HEK293 (cell line): Measurements from ENCODE around the gene LAMB2.

ENCODE experiments used
- BCL11B ChIP-seq: fragments of 450-650 bp; formaldehyde crosslinking; IDR thresholded peaks from 2 replicates; pipeline ENCODE4 v1.5.1; 2016; ENCODE audit warnings: low read depth, missing biosample characterization, missing genetic modification characterization
- HOXC10 ChIP-seq: sonication (generic); formaldehyde crosslinking; IDR thresholded peaks from 2 replicates; pipeline ENCODE4 v1.8.1; 2023; ENCODE audit warnings: mild to moderate bottlenecking, missing genetic modification reagents
- KLF9 ChIP-seq: fragments of 450-650 bp; formaldehyde crosslinking; IDR thresholded peaks from 2 replicates; pipeline ENCODE4 v1.5.1; 2016; ENCODE audit warnings: missing biosample characterization, missing genetic modification characterization, low read depth
- MZF1 ChIP-seq: fragments of 450-650 bp; formaldehyde crosslinking; IDR thresholded peaks from 2 replicates; pipeline ENCODE4 v1.5.1; 2017; ENCODE audit warnings: missing biosample characterization, missing genetic modification characterization, borderline replicate concordance
- SCRT1 ChIP-seq: fragments of 450-650 bp; formaldehyde crosslinking; IDR thresholded peaks from 2 replicates; pipeline ENCODE4 v1.5.1; 2016; ENCODE audit warnings: missing biosample characterization, missing genetic modification characterization, borderline replicate concordance
- SCRT2 ChIP-seq: fragments of 450-650 bp; formaldehyde crosslinking; IDR thresholded peaks from 2 replicates; pipeline ENCODE4 v1.5.1; 2016; ENCODE audit warnings: missing biosample characterization, missing genetic modification characterization
- SP7 ChIP-seq: fragments of 450-650 bp; formaldehyde crosslinking; IDR thresholded peaks from 2 replicates; pipeline ENCODE4 v1.5.1; 2016; ENCODE audit warnings: missing biosample characterization, missing genetic modification characterization
- ZNF132 ChIP-seq: fragments of 450-650 bp; formaldehyde crosslinking; IDR thresholded peaks from 2 replicates; pipeline ENCODE4 v1.5.1; 2017; ENCODE audit warnings: missing biosample characterization, missing genetic modification characterization, borderline replicate concordance
- ZNF133 ChIP-seq: fragments of 450-650 bp; formaldehyde crosslinking; IDR thresholded peaks from 2 replicates; pipeline ENCODE4 v1.5.1; 2016; ENCODE audit warnings: missing biosample characterization, missing genetic modification characterization
- ZNF174 ChIP-seq: fragments of 450-650 bp; formaldehyde crosslinking; IDR thresholded peaks from 2 replicates; pipeline ENCODE4 v1.5.0; 2017; ENCODE audit warnings: missing biosample characterization, mild to moderate bottlenecking, missing genetic modification characterization
- ZNF23 ChIP-seq: fragments of 450-650 bp; formaldehyde crosslinking; IDR thresholded peaks from 2 replicates; pipeline ENCODE4 v1.5.1; 2016; ENCODE audit warnings: missing biosample characterization, missing genetic modification characterization, borderline replicate concordance
- ZNF239 ChIP-seq: fragments of 450-650 bp; formaldehyde crosslinking; IDR thresholded peaks from 2 replicates; pipeline ENCODE4 v1.5.1; 2016; ENCODE audit warnings: missing biosample characterization, missing genetic modification characterization
- ZNF266 ChIP-seq: fragments of 450-650 bp; formaldehyde crosslinking; IDR thresholded peaks from 2 replicates; pipeline ENCODE4 v1.5.1; 2016; ENCODE audit warnings: missing biosample characterization, missing genetic modification characterization, low read depth
- ZNF521 ChIP-seq: fragments of 450-650 bp; formaldehyde crosslinking; IDR thresholded peaks from 2 replicates; pipeline ENCODE4 v1.5.1; 2017; ENCODE audit warnings: missing biosample characterization, mild to moderate bottlenecking, missing genetic modification characterization
- ZNF544 ChIP-seq: fragments of 450-650 bp; formaldehyde crosslinking; IDR thresholded peaks from 2 replicates; pipeline ENCODE4 v1.5.0; 2017; ENCODE audit warnings: missing biosample characterization, missing genetic modification characterization
- ZNF596 ChIP-seq: fragments of 450-650 bp; IDR thresholded peaks from 2 replicates; pipeline ENCODE4 v1.5.0; 2018; ENCODE audit warnings: missing biosample characterization, mild to moderate bottlenecking, missing genetic modification characterization, moderate library complexity
- ZNF658 ChIP-seq: fragments of 450-650 bp; formaldehyde crosslinking; IDR thresholded peaks from 2 replicates; pipeline ENCODE4; 2016; ENCODE audit warnings: missing biosample characterization, missing genetic modification characterization
- ZNF670 ChIP-seq: fragments of 450-650 bp; formaldehyde crosslinking; IDR thresholded peaks from 2 replicates; pipeline ENCODE4 v1.5.1; 2016; ENCODE audit warnings: missing biosample characterization, missing genetic modification characterization, low read depth
- ZNF76 ChIP-seq: fragments of 450-650 bp; formaldehyde crosslinking; IDR thresholded peaks from 2 replicates; pipeline ENCODE4; 2016; ENCODE audit warnings: low read depth, missing biosample characterization, missing genetic modification characterization, borderline replicate concordance
- ZNF768 ChIP-seq: fragments of 450-650 bp; formaldehyde crosslinking; IDR thresholded peaks from 2 replicates; pipeline ENCODE4 v1.5.1; 2018; ENCODE audit warnings: missing biosample characterization, mild to moderate bottlenecking, missing genetic modification characterization
- ZSCAN23 ChIP-seq: fragments of 450-650 bp; formaldehyde crosslinking; IDR thresholded peaks from 2 replicates; pipeline ENCODE4 v1.5.1; 2016; ENCODE audit warnings: missing biosample characterization, missing genetic modification characterization
- TF ChIP-seq, protein P1 (sequence below): fragments of 450-650 bp; formaldehyde crosslinking; IDR thresholded peaks from 2 replicates; pipeline ENCODE4 v1.5.1; 2016; ENCODE audit warnings: missing biosample characterization, missing genetic modification characterization
- TF ChIP-seq, protein P2 (sequence below): fragments of 450-650 bp; formaldehyde crosslinking; IDR thresholded peaks from 2 replicates; pipeline ENCODE4 v1.5.1; 2016; ENCODE audit warnings: missing biosample characterization, missing genetic modification characterization, borderline replicate concordance
- TF ChIP-seq, protein P3 (sequence below): fragments of 450-650 bp; formaldehyde crosslinking; IDR thresholded peaks from 2 replicates; pipeline ENCODE4 v1.5.1; 2016; ENCODE audit warnings: missing biosample characterization, missing genetic modification characterization
- TF ChIP-seq, protein P4 (sequence below): fragments of 450-650 bp; formaldehyde crosslinking; IDR thresholded peaks from 2 replicates; pipeline ENCODE4 v1.5.1; 2017; ENCODE audit warnings: missing biosample characterization, missing genetic modification characterization
- TF ChIP-seq, protein P5 (sequence below): fragments of 450-650 bp; formaldehyde crosslinking; IDR thresholded peaks from 2 replicates; pipeline ENCODE4 v1.5.1; 2016; ENCODE audit warnings: missing biosample characterization, missing genetic modification characterization
- TF ChIP-seq, protein P6 (sequence below): fragments of 450-650 bp; formaldehyde crosslinking; IDR thresholded peaks from 2 replicates; pipeline ENCODE4 v1.5.1; 2016; ENCODE audit warnings: missing biosample characterization, missing genetic modification characterization

Gene LAMB2

DNA sequence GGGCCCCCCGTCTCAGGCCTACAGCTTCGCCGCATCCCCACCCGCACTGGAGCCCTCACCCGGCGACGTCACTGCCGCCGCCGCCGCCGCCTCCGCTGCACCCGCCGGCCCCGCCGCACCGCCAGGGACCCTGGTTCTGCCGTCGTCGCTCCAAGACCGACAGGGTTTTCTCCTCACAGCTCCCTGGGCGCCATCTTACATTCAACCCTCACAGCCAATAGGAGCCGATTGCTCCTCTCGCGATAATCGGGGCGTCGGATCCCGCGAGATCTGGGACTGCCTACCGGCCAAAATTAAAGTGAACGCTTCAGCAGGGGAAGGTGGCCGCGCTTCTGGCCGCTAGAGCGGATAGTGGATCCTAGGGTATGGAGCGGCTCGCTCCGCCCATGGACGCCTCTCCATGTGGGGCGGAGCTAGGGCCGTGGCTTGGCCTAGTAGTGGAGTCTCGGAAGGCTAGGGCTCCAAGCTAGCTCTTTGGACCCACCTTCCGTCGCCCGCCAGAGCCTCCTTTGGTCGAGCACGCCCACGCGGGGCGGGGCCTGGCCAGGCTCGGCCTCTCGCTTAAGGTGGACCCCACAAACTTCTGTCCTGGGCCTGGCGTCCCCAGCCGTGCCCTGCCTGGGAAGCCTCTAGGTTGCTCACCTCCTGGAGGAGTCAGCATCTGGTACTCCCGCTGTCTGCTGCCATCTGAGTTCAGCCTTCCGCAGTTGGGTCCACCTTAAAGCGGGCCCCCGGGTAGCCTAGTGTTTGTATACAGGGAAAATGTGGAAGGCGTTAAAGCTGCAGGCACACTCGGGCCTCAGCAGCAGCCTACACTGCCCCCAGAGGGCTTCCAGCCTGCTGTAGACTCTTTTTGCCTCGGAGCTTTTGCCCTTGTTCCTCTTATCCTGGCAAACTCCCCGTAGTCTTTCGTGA, 38.7 kb downstream of the LAMB2 start, which contains the start of gene QRICH1 (continued):
- no peak for TF ChIP-seq ZNF596
- TF ChIP-seq SCRT2 (tag by site-specific recombination): no peak
- TF ChIP-seq ZNF670 (tag by site-specific recombination): no peak
- TF ChIP-seq, protein P1, sequence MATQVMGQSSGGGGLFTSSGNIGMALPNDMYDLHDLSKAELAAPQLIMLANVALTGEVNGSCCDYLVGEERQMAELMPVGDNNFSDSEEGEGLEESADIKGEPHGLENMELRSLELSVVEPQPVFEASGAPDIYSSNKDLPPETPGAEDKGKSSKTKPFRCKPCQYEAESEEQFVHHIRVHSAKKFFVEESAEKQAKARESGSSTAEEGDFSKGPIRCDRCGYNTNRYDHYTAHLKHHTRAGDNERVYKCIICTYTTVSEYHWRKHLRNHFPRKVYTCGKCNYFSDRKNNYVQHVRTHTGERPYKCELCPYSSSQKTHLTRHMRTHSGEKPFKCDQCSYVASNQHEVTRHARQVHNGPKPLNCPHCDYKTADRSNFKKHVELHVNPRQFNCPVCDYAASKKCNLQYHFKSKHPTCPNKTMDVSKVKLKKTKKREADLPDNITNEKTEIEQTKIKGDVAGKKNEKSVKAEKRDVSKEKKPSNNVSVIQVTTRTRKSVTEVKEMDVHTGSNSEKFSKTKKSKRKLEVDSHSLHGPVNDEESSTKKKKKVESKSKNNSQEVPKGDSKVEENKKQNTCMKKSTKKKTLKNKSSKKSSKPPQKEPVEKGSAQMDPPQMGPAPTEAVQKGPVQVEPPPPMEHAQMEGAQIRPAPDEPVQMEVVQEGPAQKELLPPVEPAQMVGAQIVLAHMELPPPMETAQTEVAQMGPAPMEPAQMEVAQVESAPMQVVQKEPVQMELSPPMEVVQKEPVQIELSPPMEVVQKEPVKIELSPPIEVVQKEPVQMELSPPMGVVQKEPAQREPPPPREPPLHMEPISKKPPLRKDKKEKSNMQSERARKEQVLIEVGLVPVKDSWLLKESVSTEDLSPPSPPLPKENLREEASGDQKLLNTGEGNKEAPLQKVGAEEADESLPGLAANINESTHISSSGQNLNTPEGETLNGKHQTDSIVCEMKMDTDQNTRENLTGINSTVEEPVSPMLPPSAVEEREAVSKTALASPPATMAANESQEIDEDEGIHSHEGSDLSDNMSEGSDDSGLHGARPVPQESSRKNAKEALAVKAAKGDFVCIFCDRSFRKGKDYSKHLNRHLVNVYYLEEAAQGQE (tag by site-specific recombination): no peak
- no peak for TF ChIP-seq ZNF174 (tag by site-specific recombination)
- TF ChIP-seq, protein P2, sequence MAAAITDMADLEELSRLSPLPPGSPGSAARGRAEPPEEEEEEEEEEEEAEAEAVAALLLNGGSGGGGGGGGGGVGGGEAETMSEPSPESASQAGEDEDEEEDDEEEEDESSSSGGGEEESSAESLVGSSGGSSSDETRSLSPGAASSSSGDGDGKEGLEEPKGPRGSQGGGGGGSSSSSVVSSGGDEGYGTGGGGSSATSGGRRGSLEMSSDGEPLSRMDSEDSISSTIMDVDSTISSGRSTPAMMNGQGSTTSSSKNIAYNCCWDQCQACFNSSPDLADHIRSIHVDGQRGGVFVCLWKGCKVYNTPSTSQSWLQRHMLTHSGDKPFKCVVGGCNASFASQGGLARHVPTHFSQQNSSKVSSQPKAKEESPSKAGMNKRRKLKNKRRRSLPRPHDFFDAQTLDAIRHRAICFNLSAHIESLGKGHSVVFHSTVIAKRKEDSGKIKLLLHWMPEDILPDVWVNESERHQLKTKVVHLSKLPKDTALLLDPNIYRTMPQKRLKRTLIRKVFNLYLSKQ: no peak
- no peak for TF ChIP-seq ZNF239 (tag by site-specific recombination)
- peak; percentile 62 for TF ChIP-seq KLF9 (tag by site-specific recombination)
- TF ChIP-seq ZNF266 (tag by site-specific recombination): no peak
- no peak for TF ChIP-seq ZNF658 (tag by site-specific recombination)
- no peak for TF ChIP-seq ZNF768
- no peak for TF ChIP-seq HOXC10 (CRISPR knock-in tag)
- no peak for TF ChIP-seq SCRT1
- TF ChIP-seq ZSCAN23: no peak
- no peak; the same call in 1 of the 2 replicates for TF ChIP-seq ZNF76 (tag by site-specific recombination)
- TF ChIP-seq SP7 (tag by site-specific recombination): peak; percentile 56
- no peak for TF ChIP-seq BCL11B (tag by site-specific recombination)
- TF ChIP-seq, protein P3, sequence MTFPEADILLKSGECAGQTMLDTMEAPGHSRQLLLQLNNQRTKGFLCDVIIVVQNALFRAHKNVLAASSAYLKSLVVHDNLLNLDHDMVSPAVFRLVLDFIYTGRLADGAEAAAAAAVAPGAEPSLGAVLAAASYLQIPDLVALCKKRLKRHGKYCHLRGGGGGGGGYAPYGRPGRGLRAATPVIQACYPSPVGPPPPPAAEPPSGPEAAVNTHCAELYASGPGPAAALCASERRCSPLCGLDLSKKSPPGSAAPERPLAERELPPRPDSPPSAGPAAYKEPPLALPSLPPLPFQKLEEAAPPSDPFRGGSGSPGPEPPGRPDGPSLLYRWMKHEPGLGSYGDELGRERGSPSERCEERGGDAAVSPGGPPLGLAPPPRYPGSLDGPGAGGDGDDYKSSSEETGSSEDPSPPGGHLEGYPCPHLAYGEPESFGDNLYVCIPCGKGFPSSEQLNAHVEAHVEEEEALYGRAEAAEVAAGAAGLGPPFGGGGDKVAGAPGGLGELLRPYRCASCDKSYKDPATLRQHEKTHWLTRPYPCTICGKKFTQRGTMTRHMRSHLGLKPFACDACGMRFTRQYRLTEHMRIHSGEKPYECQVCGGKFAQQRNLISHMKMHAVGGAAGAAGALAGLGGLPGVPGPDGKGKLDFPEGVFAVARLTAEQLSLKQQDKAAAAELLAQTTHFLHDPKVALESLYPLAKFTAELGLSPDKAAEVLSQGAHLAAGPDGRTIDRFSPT (tag by site-specific recombination): no peak
- TF ChIP-seq, protein P4, sequence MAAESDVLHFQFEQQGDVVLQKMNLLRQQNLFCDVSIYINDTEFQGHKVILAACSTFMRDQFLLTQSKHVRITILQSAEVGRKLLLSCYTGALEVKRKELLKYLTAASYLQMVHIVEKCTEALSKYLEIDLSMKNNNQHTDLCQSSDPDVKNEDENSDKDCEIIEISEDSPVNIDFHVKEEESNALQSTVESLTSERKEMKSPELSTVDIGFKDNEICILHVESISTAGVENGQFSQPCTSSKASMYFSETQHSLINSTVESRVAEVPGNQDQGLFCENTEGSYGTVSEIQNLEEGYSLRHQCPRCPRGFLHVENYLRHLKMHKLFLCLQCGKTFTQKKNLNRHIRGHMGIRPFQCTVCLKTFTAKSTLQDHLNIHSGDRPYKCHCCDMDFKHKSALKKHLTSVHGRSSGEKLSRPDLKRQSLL (tag by site-specific recombination): peak; percentile 83
- no peak for TF ChIP-seq ZNF521 (tag by site-specific recombination)
- no peak for TF ChIP-seq ZNF132
- no peak for TF ChIP-seq ZNF133
- TF ChIP-seq ZNF544 (tag by site-specific recombination): no peak
- no peak for TF ChIP-seq ZNF23
- TF ChIP-seq MZF1: no peak
- TF ChIP-seq, protein P5, sequence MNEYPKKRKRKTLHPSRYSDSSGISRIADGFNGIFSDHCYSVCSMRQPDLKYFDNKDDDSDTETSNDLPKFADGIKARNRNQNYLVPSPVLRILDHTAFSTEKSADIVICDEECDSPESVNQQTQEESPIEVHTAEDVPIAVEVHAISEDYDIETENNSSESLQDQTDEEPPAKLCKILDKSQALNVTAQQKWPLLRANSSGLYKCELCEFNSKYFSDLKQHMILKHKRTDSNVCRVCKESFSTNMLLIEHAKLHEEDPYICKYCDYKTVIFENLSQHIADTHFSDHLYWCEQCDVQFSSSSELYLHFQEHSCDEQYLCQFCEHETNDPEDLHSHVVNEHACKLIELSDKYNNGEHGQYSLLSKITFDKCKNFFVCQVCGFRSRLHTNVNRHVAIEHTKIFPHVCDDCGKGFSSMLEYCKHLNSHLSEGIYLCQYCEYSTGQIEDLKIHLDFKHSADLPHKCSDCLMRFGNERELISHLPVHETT (tag by site-specific recombination): peak; percentile 53; the same call in 1 of the 2 replicates
- TF ChIP-seq, protein P6, sequence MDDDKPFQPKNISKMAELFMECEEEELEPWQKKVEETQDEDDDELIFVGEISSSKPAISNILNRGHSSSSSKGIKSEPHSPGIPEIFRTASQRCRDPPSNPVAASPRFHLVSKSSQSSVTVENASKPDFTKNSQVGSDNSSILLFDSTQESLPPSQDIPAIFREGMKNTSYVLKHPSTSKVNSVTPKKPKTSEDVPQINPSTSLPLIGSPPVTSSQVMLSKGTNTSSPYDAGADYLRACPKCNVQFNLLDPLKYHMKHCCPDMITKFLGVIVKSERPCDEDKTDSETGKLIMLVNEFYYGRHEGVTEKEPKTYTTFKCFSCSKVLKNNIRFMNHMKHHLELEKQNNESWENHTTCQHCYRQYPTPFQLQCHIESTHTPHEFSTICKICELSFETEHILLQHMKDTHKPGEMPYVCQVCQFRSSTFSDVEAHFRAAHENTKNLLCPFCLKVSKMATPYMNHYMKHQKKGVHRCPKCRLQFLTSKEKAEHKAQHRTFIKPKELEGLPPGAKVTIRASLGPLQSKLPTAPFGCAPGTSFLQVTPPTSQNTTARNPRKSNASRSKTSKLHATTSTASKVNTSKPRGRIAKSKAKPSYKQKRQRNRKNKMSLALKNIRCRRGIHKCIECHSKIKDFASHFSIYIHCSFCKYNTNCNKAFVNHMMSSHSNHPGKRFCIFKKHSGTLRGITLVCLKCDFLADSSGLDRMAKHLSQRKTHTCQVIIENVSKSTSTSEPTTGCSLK (tag by site-specific recombination): no peak
